HTR-8/SVneo (cell line): ENCODE results near the gene RNASEH1.
"Not testable (repeated sequence)": the region's sequence is repeated elsewhere in the genome, so short reads cannot be mapped to it uniquely, and the experiment has no call there.

ENCODE experiments used
- DNase-seq: peaks from one replicate; pipeline ENCODE4 v3.0.0; 2011; ENCODE audit warnings: low spot score, mixed read lengths; ENCODE audit not compliant: insufficient read length
- FAIRE-seq: peaks from 2 replicates; lab custom pipeline; 2011; peaks lifted over from hg19 to GRCh38; lab: Jason Lieb, UNC

Gene RNASEH1

GRCh38 chr2:3523551-3524041 is 34.5 kb downstream of the RNASEH1 start:
- no peak for FAIRE-seq
- DNase-seq, result no peak

GRCh38 chr2:3522961-3523421 is 35.1 kb downstream of the RNASEH1 start:
- FAIRE-seq (no peak), DNase-seq (no peak)

GRCh38 chr2:3520591-3520990 is 37.5 kb downstream of the RNASEH1 start:
- DNase-seq (no peak), FAIRE-seq (no peak)

- FAIRE-seq, result no peak
- peak; percentile 66 for DNase-seq
Observed at GRCh38 chr2:3519255-3520205, 38.6 kb downstream of the RNASEH1 start, which contains the start of gene ADI1. Gene ADI1 (minus strand): TSS chr2:3519531. CDS start chr2:3519487, 44 bp downstream.

GRCh38 chr2:3518496-3519254 is 39.5 kb downstream of the RNASEH1 start:
- DNase-seq (peak; percentile 100), FAIRE-seq (peak; percentile 92)

- no peak for DNase-seq
Observed at GRCh38 chr2:3517948-3518495, 40.1 kb downstream of the RNASEH1 start.

GRCh38 chr2:3516831-3517230 is 41.3 kb downstream of the RNASEH1 start:
- FAIRE-seq, result no peak
- DNase-seq, result no peak

More at GRCh38 chr2:3517948-3518495, 40.1 kb downstream of the RNASEH1 start:
- no peak for FAIRE-seq

GRCh38 chr2:3515438-3515837 is 42.7 kb downstream of the RNASEH1 start:
- DNase-seq, FAIRE-seq: not testable (repeated sequence)

- no peak for FAIRE-seq
- no peak for DNase-seq
Observed at GRCh38 chr2:3513026-3513810, 44.9 kb downstream of the RNASEH1 start.

GRCh38 chr2:3512086-3512485 is 46.0 kb downstream of the RNASEH1 start:
- FAIRE-seq (no peak), DNase-seq (no peak)

- FAIRE-seq, result no peak
Observed at GRCh38 chr2:3505771-3506170, 52.4 kb downstream of the RNASEH1 start.

GRCh38 chr2:3504741-3505140 is 53.4 kb downstream of the RNASEH1 start:
- FAIRE-seq (peak; percentile 96), DNase-seq (no peak)

More at GRCh38 chr2:3505771-3506170, 52.4 kb downstream of the RNASEH1 start:
- no peak for DNase-seq

GRCh38 chr2:3503483-3503882 is 54.6 kb downstream of the RNASEH1 start:
- FAIRE-seq (no peak), DNase-seq (no peak)

GRCh38 chr2:3503046-3503445 is 55.1 kb downstream of the RNASEH1 start:
- FAIRE-seq (peak; percentile 100), DNase-seq (no peak)

GRCh38 chr2:3500326-3500899 is 57.7 kb downstream of the RNASEH1 start:
- DNase-seq, result no peak
- FAIRE-seq, result no peak

- FAIRE-seq (no peak), DNase-seq (no peak)
Observed at GRCh38 chr2:3498783-3499394, 59.2 kb downstream of the RNASEH1 start.

GRCh38 chr2:3496708-3497080 is 61.4 kb downstream of the RNASEH1 start:
- not testable (repeated sequence) for DNase-seq, FAIRE-seq
